Pancreas (tissue), 10 donors: ENCODE data around the gene ZNF506. TPM values are rescaled to one million over a fixed set of nuclear protein-coding genes. Genes with fewer than 3 reads are reported as not detected.

Experiments
- ATAC-seq, 4 donors: fragments of 200-7000 bp; cut with Tn5 transposase; one replicate each; pipeline versions ENCODE4 v1.8.0 to v1.9.1; 2020; ENCODE audit warnings: mild to moderate bottlenecking in 4 of 4, moderate library complexity in 4 of 4
- DNase-seq, 6 donors: peaks; one replicate each; pipeline ENCODE4 v3.0.0-alpha.2; 2020
- FAIRE-seq: peaks from 2 replicates; lab custom pipeline; 2012; peaks lifted over from hg19 to GRCh38; lab: Jason Lieb, UNC
- H3K27ac ChIP-seq, 4 donors: fragments of 200-600 bp; sonication (generic); 1 replicate in 3 of 4; 2 replicates in 1 of 4; pipeline versions ENCODE4 v1.5.0 to v1.8.0; 2020
- H3K27me3 ChIP-seq, 4 donors: fragments of 200-600 bp; one replicate each; pipeline ENCODE4 v1.8.0; 2021
- H3K36me3 ChIP-seq, 3 donors: fragments of 200-600 bp; sonication (generic) in 1 of 3; one replicate each; pipeline versions ENCODE4 v1.5.0 to v1.8.0; 2020 to 2021
- H3K4me1 ChIP-seq, 3 donors: fragments of 200-600 bp; one replicate each; pipeline ENCODE4 v1.8.0; 2021
- H3K4me3 ChIP-seq, 4 donors: fragments of 200-600 bp; sonication (generic) in 2 of 4; one replicate each; pipeline versions ENCODE4 v1.5.0 to v1.8.0; 2020 to 2021
- H3K9me3 ChIP-seq, 4 donors: fragments of 200-600 bp; one replicate each; pipeline ENCODE4 v1.8.0; 2021
- WGBS, 2 donors: extraction: QIAGEN DNeasy Blood & Tissue Kit; methylation state at CpG; one replicate each; pipeline ENCODE4 v1.1.7; 2013; 5-methylcytosine and 5-hydroxymethylcytosine counted together
- intact Hi-C, 3 donors: fragments of 100-400 bp; cut with DNase I; formaldehyde crosslinking; loops; one replicate each; pipeline versions ENCODE4 v1.11.1 to v1.14.2; 2022
- polyA plus RNA-seq, 2 donors: library from polyadenylated mRNA; stranded (reverse); fragments of 200-250 nt; gene quantifications; one replicate each; pipeline ENCODE4 v1.2.3, GENCODE V29; 2013
- total RNA-seq, 6 donors: library from RNA; stranded (reverse); fragmentation: NEBNext Ultra II Directional in 4 of 6; extraction: Animal tissue kit (Norgen Biotek cat#: 25700) in 4 of 6; gene quantifications; one replicate each; pipeline versions ENCODE4 v1.2.1 to v1.2.4, GENCODE V29; 2021 to 2023
- TF ChIP-seq, protein P1 (sequence below), 4 donors: fragments of 200-600 bp; sonication (generic) in 3 of 4; IDR thresholded peaks; one replicate each; pipeline versions ENCODE4 v1.5.0 to v1.8.0; 2021; ENCODE audit warnings: antibody characterized with exemption in 4 of 4
- donor health status: healthy with polysubstance abuse.
- donor health status: DM: no; HTN: no; CAD: no; lungs with moderate emphysema.
- donor health status: DM: no; HTN: no; CAD: no.
- donor health status: control.
- donor health status: control.
- donor health status: Bipolar disorder and iron deficiency.
- donor health status: DM: yes; HTN: yes; CAD: no.
- donor health status: DM: no; HTN: no; CAD: no.
- donor health status: DM: no; HTN: no; CAD: no.
- donor health status: DM: yes; HTN: yes; CAD: no.

Gene ZNF506
- total and polyA plus RNA-seq, 8 donors, result 6.1 to 17.2 (median 10.8) TPM

DNA sequence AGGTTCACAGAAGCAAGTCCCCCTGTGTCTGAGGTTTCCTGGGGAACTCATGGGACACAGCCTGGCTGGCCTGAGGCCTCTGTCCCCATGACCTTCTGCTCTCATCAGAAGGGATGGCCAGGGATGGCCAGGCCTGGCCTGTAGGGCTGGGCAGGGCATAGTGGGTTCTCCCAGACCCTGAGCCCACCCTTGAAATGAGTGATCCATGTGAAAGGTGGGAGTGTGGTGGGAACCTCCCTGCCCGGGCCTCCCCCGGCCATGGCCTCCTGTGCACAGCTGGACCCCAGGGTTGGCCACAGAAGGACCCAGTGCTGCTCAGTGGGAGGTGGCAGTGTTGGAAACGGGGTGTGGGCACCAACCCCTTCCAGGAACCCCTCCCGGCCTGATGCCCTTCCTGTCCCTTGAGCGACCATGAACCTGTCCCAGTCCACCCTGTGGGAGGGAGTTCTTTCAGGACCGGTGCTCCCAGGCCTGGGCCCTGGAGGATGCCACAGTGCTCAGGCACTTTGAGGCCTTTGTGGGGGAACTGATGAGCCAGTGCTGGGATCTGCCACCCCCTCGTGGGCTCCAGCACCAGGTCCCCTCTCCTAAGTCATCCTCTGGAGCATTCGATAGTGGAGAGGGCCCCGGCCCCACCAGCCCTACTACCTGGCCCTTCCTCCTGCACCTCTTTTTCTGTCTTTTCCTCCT, 73.2 kb downstream of the ZNF506 start:
- no peaks in the 10 kb centered on the region for H3K4me1 ChIP-seq
- TF ChIP-seq, protein P1, sequence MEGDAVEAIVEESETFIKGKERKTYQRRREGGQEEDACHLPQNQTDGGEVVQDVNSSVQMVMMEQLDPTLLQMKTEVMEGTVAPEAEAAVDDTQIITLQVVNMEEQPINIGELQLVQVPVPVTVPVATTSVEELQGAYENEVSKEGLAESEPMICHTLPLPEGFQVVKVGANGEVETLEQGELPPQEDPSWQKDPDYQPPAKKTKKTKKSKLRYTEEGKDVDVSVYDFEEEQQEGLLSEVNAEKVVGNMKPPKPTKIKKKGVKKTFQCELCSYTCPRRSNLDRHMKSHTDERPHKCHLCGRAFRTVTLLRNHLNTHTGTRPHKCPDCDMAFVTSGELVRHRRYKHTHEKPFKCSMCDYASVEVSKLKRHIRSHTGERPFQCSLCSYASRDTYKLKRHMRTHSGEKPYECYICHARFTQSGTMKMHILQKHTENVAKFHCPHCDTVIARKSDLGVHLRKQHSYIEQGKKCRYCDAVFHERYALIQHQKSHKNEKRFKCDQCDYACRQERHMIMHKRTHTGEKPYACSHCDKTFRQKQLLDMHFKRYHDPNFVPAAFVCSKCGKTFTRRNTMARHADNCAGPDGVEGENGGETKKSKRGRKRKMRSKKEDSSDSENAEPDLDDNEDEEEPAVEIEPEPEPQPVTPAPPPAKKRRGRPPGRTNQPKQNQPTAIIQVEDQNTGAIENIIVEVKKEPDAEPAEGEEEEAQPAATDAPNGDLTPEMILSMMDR (IDR thresholded peaks at IDR 0.05), result no peak
- H3K4me3 ChIP-seq, result no peak overlapping the region
- intact Hi-C loops, result no loop called here
- no peaks in the 10 kb centered on the region for H3K9me3 ChIP-seq
- ATAC-seq, result no peak
- no peaks in the 10 kb centered on the region for H3K36me3 ChIP-seq
- no peak for FAIRE-seq
- no peak overlapping the region for H3K27ac ChIP-seq
- WGBS, 2 donors, result 85 to 88% methylated on average over 8 to 9 of the region's 9 CpGs
- H3K27me3 ChIP-seq, result no peaks in the 10 kb centered on the region
- DNase-seq, result peak in 1 of 6 donors; percentile 40

DNA sequence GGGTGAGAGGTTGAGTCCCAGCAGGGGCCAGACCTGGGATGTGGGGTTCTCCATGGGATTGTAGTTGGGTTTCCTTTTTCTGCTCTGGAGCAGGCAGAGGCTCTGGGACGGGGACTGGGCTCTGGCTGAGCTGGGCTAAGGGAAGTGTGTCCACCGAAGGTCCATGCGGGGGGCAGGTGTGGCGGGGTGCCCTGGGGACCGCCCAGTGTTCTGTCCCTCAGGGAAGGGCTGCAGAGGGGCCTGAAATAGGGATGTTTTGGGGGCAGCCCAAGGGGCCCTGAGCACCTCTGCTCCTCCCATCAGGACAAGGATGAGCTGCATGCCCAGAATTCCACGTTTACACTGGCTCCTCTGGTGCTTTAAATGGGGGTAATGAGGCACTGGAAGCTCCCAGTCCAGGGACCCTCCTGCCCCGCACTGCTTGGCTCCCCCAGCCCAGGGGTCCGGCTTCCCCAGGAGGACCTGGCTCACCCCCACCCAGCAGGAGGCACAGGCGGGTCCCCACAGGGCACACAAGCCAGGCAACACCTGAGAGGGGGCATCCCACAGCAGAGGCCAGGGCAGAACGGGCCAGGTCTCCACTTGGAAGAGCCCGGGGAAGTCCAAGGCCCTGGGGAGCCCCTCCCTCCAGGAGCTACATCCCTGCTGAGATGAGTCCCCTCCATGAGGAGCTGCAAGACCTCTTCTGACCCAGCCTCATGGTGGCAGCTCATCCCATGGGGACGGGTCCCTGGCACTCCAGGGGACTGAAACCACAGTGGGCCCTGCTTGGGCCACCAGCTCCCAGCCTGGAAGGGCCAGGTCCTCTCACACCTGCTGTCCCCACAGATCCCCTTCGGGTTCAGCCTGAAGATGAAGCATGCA, 74.0 kb downstream of the ZNF506 start:
- Histone ChIP-seq H3K9me3 (no peaks in the 10 kb centered on the region), H3K36me3 (no peaks in the 10 kb centered on the region), H3K27ac (no peak overlapping the region), H3K4me3 (no peak overlapping the region), H3K27me3 (no peaks in the 10 kb centered on the region), H3K4me1 (no peaks in the 10 kb centered on the region)
- TF ChIP-seq, protein P1 (IDR thresholded peaks at IDR 0.05), result no peak
- FAIRE-seq (no peak), DNase-seq (peak in 1 of 6 donors; percentile 50), ATAC-seq (no peak)
- intact Hi-C loops, result no loop called here
- WGBS, 2 donors, result 77 to 84% methylated on average over 12 to 13 of the region's 13 CpGs

DNA sequence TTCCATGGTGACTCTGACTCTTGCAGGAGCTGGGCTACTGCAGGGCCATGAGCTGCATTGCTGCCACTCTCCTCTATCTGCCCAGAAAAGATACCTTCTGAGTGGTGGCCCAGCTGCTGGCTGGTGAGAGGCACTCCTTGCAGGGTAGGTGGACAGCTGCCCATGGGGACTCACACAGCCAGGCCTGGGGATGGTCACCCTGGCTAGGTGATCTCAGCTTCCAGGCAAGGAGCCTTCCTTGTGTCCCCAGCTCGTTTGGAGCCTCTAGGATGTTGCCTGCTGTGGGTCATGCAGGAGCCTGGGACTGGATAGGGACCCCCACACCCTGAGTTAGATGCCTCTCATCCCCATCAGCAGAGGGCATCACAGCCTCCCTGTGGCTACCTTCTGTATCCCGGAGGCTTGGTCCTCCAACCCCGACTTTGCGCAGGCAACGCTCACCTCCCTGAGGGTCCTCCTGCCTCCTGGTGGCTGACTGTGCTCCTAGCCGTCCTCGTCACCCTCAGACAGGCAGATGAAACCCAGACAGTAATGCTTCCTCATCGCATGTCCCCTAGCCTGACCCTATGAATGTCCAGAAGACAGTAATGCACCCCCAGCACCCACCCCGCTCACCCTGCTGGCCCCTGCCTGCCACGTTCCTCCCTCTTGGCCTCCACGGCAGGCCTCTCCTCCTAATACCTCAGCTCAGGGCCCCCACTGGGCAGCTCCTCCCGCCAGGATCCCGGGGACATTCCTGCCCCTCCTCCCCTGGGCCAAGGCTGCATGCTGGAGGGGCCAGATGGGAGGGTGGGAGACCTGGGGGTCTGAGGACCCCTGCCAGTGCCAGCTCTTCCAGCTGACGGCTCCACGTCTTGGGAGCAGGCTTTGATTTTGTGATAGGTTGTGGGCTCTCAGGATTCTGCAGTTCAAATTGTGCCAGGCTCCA, 75.0 kb downstream of the ZNF506 start:
- DNase-seq (peak in 2 of 6 donors; percentile 7 to 43), ATAC-seq (no peak), FAIRE-seq (no peak)
- no peak overlapping the region for H3K27ac ChIP-seq
- 55 to 60% methylated on average over 15 of the region's 15 CpGs for WGBS, 2 donors
- intact Hi-C loops, result no loop called here
- TF ChIP-seq, protein P1 (IDR thresholded peaks at IDR 0.05), result no peak
- no peaks in the 10 kb centered on the region for H3K36me3 ChIP-seq
- H3K9me3 ChIP-seq, result no peaks in the 10 kb centered on the region
- no peaks in the 10 kb centered on the region for H3K27me3 ChIP-seq
- no peaks in the 10 kb centered on the region for H3K4me1 ChIP-seq
- H3K4me3 ChIP-seq, result no peak overlapping the region

DNA sequence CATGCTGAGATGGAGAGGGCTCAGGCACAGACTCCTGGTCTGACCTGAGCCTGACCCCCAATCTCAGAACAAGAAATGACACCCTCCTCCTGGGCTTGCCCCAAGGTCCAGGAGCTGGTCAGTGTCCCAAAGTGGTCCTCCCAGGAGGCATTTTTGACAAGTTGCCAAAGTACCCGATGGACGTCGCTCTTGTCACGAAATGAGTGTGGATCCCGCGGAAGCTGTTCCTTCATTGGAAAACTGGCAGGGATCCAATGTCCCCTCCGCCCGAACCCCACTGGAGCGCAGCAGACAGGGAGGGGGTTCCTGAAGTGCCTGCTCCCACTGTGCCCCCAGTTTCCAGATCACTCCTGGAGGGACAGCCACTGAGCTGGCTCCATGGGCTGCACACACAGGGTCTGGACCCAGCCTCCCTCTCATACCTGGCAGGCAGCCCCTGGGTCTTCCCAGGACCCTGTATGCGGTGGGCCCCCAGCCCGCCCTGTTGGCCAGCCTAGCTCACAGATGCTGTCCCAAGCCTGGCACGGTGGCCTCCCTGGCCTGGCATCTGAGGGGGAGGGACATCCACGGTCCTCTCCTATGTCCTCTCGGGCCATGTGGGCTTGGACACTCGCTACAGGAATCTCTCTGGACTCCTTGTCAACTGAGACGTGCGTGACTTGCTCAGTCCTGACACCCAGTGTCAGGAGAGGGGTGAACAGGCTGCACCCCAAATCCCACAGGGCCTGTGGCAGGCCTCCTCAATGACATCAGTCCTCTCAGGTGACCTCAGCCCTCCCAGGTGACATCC, 75.9 kb downstream of the ZNF506 start:
- no peak overlapping the region for H3K4me3 ChIP-seq
- no peaks in the 10 kb centered on the region for H3K36me3 ChIP-seq
- H3K4me1 ChIP-seq, result no peaks in the 10 kb centered on the region
- H3K27ac ChIP-seq, result no peak overlapping the region
- no peaks in the 10 kb centered on the region for H3K27me3 ChIP-seq
- ATAC-seq, result no peak
- TF ChIP-seq, protein P1 (IDR thresholded peaks at IDR 0.05), result no peak
- DNase-seq, result peak in 2 of 6 donors; percentile 5 to 44
- no peak for FAIRE-seq
- intact Hi-C loops, result no loop called here
- no peaks in the 10 kb centered on the region for H3K9me3 ChIP-seq
- 77 to 80% methylated on average over 16 to 17 of the region's 17 CpGs for WGBS, 2 donors
